Activated naive CD4-positive, alpha-beta T cell treated with Interleukin-2 at 50 U/mL for 16 hours (primary cell): ENCODE results near the gene CKLF.
A peak's percentile ranks its signal among the peaks of the same experiment; 100 is the strongest.
"Not testable (repeated sequence)": the region's sequence is repeated elsewhere in the genome, so short reads cannot be mapped to it uniquely, and the experiment has no call there.

ENCODE experiments used
- DNase-seq: peaks from one replicate; pipeline ENCODE4 v3.0.0-alpha.2; 2020

CKLF gene

DNA sequence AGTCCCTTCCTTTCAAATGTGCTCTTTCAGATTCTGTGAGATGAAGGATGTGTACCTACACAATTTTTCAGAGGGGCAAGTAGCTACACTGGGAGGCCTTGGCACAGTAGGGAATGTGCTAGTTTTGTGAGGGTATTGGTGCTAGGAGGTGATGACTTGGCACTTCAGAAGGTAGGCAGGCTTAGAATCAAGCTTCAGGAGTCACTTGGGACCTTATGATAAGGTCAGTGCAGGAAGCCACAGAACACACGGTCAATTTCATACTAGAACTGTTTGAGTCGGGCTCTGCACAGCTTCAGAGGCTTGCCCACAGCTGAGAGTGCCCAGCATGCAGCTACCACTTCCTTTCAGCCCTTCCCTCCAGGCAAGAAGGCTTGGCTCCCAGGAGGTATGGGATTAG, 20.0 kb downstream of the CKLF start:
- no peak for DNase-seq

DNA sequence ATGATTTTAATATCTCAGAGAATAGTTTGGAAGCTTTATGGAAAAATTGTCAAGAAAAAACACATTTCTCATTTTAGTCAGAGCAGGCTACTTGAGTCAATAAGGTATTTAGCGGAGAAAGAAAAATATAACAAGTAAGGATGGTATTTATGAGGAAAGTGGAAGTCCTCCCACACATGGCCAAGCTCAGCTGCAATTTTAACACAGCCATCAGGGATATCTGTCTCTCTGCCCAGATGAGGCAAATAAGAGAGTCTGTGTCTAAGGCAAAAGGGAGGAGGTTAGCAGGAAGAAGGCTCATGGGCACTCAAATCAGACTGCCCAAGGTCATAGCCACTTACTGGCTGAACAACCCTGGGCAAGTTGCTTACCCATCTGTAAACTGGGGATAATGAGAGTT, 21.7 kb downstream of the CKLF start:
- DNase-seq, result no peak

DNA sequence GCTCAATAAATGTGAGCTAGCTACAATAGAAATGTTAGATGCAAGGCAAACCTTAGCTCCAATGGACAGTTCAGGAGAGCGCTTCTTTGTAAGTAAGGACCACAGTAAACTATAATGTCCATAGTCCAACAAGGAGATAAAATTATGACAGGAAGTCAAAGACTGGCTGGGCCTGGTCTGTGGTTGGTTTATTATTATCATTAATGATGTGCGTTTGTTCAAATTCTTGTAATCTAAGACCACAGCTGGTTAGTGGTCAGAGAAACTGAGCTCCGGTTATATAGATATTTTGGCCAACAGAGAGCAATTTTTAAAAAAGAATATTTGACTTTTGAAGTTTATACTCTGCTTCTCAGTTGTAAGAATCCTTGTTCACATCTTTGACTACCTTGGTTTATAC, 22.2 kb downstream of the CKLF start:
- DNase-seq, result no peak

DNA sequence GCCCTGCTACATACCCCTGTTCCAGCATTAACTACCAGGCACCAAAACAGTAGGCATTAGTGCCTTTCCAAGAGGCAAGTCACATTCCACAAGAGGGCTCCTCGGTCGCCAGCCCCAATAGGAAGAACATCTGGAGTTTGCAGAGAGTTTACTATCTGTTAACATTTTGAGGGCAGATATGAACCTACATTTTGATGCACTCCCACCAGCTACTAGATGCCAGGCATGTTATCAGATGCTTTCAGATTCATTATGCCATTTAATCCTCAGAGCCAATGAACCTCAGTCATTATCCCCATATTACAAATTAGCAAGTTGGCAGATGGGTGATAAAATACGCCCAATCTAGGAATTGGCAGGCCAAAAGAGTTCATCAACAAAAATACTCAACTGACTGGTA, 22.7 kb downstream of the CKLF start:
- no peak for DNase-seq

DNA sequence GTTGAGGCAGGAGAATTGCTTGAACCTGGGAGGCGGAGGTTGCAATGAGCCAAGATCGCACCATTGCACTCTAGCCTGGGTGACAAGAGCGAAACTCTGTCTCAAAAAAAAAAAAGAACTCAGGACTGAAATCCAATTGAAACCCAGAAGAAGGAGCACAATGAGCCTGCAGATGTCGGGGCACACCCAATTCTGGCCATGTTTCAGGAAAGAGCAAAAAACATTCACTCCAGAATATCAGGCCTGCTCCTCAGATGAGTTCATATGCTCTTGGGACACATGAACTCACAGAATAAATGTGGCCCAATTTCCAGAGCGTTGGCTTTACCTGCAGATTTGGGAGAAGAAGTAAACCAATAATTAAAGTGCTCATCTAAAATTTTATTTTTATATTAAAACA, 23.9 kb downstream of the CKLF start:
- no peak for DNase-seq

DNA sequence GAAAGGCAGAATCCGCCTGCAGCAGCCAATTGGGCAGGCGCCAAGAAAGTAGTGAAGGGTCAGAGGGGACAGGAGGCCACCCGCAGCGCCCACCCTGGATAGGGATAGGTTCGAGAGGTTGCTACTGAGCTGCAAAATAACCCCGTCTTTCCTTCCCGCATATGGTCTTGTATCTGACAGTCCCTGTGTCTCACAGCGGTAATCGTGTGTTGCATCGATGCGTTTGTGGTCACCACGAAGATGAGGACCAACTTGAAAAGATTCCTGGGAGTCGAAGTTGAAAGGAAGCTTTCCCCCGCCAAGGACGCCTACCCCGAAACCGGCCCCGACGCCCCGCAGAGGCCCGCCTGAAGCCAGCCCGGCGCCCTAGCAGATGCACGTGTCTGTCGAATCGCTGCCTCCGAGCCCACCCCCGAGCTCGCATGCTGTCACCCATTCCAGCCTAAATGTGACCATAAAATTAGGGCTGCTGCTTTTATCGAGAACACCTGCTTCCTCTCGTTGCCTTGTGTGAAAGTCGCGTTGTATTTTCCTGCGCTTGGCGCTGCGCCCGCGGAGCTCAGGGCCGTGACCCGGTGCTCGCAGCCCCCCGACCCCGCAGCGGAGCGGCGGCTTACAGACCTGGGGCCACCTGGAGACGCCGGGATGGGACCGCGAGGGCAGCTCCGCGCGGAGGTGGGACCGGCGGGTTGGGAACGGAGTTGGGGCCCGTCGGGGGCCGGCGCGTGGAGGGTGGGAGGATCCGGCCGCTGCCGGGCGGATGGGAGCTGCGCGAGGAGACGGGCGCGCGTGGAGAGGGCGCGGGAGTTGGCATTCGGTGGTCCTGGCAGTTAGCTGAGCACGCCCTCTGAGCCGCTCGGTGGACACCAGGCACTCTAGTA, 26.5 kb downstream of the CKLF start, which contains the start of gene CMTM2:
CMTM2 (plus strand) TSS at position 813 of the 881 bp plus-strand sequence. CDS start 145 bp downstream, outside the sequence.
- DNase-seq, result peak; percentile 26

DNA sequence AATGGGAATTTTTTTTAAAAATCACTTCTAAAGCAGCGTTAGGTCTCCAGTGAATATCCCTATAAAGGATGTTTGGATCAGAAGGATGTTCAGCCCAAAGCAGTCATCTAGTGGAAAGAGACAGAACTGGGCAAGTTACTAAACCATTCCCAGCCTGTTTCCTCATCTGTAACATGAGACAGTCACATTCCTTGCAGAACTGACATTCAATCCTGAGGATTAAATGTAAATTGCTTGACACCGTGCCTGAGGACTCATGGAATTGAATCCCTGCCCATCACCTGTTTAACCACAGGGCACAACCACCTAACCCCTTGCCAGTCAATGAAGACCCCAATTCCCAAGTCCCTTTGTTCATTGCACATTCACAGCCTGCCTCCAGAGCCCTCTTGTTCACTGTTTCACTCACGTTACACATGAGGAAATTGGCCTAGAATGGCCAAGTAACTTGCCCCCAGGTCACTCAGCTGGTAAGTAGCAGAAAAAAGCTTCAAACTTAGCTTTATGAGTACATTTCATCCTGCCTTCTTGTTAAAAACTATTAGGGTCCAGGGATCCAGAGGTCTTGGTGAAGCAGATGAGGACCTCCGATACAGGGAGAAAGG, 28.3 kb downstream of the CKLF start:
- no peak for DNase-seq

DNA sequence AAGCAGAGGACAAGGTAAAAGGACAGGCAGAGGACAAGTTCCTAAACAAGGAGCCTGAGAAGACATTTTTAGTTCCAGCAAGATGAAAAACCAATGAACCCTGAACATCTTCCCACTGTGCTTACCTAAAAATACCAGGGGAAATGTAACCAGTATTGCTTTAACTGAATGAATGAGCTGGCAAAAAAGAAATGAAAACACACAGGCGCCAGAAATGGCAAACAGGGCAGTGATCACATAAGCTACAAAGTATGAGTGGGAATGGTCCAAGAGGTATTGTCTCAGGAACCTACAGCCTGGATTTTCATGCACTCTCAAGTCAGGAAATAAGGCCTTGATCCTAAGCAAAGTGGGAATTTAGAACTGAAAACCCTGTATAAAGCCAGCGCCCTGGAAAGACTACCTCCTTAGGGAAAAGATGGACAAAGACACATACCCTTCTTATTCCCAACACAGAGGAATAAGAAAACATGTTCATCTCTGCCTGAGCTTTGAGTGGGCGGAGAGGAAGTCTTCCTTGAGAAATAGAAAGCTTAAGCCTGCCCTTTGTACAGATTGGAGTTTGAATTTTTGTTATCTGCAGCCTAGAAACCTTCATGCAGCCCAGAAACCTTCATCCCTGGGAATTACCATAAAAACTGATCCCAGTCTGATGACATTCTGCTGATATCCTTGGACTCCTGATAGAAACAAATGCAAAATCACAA, 29.0 kb downstream of the CKLF start:
- no peak for DNase-seq

DNA sequence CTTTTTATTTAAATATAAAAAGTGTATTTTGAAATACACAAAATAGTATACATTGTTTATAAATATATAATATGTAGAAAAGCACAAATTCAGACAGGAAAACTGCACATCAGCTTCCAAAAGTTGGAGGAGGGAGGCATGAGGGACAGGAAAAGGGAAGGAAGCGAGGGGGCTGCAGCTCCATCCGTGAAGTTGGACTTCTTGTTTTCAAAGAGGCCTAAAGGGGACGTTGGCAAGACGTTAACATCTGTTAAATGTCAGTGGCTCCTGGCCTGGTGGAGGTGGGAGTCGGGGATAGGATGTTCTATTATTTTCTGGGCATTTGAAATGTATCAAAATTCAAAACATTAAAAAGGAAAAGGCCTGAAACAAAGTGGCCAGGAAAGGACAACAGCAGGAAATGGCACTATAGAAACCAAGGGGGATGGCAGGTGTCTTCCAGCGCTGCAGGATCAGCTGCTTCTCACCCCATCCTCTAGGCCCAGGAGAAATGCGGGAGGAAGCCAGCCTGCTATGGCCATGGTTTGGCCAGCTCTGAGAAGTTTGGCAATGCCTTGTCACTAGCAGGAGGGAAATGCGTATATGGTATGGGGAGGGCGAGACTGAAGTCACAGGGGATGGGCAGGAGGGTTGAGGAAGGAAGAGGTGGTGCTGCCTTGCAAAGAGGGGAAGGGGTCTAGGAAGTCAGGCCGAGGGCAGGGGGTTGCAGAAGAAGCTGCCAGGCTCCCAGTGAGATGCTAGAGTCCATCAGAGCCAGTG, 33.3 kb downstream of the CKLF start:
- no peak for DNase-seq

DNA sequence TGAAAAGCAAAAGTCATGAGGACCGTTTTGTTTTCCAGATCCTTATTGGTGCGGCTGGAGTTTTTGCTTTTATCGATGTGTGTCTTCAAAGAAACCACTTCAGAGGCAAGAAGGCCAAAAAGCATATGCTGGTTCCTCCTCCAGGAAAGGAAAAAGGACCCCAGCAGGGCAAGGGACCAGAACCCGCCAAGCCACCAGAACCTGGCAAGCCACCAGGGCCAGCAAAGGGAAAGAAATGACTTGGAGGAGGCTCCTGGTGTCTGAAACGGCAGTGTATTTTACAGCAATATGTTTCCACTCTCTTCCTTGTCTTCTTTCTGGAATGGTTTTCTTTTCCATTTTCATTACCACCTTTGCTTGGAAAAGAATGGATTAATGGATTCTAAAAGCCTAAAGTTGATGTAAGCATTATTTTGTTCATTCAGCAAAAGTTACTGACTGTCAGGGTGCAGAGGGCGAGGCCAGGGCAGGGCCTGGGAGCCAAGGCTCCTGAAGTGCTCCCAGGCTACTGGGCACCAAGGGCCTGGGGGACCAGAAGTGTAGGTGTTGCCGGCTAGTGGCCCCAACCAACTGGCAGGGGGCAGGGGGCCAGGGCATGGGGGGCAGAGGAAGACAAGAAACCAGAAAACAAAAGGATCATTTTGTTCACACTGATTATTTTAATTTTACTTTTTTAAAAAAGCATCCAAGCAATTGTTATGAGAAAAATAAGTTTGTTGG, 35.7 kb downstream of the CKLF start:
- DNase-seq, result no peak

DNA sequence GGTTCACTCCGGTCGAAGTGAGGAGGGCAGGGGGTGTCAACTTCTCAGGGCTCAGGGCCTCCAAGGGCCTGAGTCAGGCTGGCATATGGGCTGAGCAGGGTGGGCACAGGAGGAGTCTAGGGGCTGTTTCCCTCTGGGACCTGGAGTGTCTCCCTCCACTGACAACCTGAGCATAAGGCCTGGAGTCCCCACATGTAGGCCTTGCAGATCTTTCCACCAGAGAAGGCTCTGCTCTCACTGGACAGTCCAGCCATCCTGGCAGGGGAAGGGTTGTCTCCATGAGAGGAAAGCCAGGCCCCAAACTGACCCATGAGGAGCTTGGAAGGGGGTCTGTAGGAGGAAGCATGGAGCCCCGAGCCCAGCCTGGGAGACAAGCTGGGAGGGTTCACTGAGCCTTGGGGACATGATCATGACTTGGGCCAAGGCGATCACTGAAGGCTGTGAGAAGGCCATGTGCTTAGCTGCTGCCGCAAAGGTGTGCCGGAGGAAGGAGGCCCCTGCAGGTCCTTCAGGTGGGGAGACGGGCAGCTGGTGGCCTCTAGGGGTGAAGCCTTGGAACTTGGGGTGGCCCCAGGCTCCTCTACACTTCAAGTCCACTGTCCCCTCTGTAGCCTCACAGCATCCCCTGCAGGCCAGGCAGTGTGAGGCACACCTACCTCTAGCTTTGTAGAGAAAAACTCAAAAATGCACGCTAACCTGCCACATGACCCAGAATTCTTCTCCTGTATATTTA, 36.8 kb downstream of the CKLF start:
- DNase-seq, result peak; percentile 62

DNA sequence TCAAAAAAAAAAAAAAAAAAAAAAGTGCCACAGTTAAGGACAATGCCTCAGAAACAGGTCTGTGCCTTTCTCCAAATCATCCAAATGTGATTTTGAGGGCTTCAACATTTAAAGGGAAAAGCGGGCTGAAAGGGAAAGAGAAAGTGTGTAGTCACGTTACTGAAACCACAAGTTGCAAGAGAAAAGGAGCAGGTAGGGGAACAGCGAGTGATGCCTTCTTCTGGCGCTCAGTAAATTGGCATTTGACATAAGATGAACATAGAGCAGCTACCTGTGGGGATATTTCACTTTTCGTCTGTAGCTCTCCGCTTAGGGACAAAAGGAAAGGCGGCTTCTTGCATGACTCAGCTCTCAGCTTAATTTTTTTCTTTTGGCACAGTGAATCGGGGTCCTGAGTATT, 37.9 kb downstream of the CKLF start:
- DNase-seq, result no peak

DNA sequence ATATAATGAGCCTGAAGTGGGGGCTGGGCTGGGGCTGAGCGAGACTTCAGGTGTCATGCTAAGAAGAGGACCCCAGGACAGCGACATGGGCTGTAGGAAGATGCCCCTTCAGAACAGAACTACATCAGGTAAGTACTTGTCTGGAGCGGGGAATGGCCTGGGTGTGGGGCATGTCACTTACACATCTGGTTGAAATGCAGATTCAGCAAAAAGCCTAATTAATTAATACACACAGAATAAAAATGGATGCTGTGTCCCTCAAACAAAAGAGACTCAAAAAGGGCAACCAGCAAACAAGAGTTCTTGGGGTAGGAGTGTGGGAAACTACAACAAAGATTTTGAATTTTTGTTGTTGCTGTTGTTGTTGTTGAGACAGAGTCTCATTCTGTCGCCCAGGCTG, 38.6 kb downstream of the CKLF start:
- DNase-seq, result no peak

DNA sequence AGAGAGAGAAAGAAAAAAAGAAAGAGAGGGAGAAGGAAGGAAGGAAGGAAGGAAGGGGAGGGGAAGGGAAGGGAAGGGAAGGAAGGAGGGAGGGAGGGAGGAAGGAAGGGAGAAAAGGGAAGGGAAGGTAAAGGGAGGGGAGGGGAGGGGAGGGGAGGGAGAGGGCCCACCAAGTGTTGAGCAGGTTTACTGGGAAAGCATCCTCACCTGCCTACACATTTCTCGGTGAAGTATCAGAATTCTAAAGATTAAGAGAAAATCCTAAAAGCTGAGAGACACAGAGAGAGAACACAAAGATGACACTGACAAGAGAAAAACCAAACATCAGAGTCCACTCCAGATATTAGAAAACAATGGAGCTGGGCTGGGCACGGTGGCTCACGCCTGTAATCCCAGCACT, 39.9 kb downstream of the CKLF start:
- no peak for DNase-seq

DNA sequence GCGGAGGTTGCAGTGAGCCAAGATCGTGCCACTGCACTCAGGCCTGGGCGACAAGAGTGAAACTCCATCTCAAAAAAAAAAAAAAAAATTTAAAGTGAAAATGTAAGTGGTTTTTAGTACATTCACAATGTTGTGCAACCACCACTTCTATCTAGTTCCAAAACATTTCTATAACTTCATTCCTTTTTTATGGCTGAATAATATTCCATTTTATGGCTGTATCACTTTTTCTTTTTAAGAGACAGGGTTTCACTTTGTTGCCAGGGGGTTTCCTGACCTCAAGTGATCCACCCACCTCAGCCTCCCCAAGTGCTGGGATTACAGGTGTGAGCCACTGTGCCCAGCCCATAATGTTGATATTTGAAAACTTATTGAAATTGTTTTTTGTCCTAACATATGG, 40.4 kb downstream of the CKLF start:
- no peak for DNase-seq

DNA sequence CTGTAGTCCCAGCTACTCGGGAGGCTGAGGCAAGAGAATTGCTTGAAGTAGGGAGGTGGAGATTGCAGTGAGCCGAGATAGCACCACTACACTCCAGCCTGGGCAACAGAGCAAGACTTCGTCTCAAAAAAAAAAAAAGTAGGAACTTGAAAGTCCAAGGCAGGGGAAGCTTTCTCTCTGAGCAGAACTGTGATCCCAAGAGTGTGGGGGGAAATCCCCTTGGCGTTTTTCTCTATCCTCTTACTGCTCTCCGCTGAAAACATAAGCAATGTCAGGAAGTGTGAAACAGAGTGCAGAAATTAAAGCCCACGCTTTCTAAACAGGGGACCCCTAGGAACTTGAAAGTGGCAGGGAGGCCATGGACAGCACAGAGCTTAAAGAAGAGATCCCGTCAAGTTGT, 42.4 kb downstream of the CKLF start:
- no peak for DNase-seq

DNA sequence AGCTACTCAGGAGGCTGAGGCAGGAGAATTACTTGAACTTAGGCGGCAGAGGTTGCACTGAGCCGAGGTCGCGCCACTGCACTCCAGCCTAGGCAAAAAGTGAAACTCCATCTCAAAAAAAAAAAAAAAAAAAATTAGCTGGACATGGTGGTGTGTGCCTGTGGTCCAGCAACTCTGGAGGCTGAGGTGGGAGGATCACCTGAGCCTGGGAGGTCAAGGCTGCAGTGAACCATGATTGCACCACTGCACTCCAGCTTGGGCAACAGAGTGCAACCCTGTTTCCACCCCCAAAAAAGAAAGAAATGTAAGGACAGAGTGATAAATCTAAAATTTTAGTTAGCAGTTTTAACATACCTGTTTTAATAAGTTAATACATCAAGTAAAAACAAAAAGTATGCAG, 44.2 kb downstream of the CKLF start:
- DNase-seq, result not testable (repeated sequence)

DNA sequence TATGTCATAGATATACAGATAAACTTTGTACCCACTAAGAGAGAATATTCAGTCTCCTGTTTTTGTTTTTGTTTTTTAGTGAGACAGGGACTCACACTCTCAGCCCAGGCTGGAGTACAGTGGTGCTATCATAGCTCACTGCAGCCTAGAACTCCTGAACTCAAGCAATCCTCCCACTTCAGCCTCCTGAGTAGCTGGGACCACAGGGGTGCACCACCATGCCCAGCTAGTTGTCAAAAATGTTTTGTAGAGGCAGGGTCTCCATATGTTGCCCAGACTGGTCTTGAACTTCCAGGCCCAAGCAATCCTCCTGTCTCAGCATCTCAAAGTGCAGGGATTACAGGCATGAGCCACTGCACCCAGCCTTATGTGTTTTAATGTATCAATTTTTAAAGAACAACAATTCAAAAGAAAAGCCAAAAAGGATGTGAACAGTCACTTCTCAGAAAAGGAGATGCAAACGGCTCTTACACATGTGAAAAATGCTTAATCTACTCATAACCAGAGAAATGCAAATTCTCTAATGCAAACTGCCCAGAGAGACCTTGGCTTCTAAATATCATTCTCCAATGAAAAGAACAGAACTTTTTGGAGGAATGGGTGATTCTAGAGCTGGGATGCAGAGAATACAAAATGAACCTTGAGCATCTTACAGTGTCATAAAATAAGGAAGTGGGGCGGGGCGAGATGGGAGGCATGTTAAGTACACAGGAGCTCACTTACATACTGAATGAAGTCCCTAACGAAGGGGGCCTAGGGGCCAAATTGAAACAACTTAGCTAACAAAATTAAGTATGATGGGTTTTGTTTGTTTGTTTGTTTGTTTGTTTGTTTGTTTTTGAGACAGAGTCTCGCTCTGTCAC, 44.8 kb downstream of the CKLF start:
- DNase-seq, result no peak

DNA sequence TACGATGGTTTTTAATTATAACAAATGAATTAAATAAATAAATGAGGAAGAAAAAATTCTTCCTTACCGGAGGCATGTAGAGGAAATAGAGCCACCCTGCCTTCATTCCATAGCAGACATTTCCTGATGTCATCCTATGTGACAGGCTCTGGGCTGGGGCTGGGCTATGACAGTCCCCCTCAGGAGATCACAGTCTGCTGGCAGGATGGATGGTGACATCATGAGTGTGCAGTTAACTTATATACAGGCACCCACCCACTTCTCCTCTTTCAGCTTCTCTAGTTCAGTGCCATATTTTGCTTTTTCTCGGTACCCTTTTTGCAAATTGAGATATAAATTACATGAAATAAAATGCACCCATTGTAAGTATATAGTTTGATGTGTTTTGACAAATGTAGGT, 45.7 kb downstream of the CKLF start:
- DNase-seq, result no peak

DNA sequence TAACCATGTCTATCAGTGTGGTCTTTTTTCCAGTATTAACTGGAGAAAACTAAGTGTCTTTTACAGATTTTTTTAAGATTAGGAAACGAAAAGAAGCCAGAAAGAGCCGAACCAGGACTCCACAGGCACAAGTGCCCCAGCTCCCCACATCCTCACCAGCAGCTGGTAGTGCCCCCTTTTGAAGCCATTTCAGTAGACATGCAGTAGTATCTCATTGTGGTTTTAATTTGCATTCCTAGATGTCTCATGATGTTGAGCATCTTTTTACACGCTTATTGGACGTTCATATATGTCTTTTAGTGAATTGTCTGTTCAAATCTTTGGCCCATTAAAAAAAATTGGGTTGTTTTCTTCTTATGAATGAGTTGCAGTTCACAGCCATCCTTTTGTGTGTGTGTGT, 47.4 kb downstream of the CKLF start:
- DNase-seq, result no peak

DNA sequence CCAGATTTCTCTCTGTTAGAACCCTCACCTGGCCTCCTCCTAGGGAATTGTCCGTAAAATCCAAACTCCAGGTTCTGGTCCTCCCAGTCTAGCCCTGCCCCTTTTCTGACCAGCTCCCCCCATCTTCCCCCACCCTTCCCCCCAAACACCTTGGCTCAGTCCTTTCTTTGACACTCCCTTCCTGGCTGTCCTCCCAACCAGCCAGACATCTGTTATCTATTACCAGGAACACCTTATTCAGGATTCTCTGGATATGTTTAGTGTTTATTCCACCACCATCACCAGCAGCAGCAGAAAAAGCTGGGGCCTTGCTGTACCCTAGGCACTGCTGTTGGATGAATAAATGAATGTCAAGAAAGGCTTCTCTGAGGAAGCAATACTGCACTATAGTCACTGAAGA, 48.1 kb downstream of the CKLF start:
- no peak for DNase-seq
